ENCODE results near the gene ARHGAP32.

Gene ARHGAP32

DNA sequence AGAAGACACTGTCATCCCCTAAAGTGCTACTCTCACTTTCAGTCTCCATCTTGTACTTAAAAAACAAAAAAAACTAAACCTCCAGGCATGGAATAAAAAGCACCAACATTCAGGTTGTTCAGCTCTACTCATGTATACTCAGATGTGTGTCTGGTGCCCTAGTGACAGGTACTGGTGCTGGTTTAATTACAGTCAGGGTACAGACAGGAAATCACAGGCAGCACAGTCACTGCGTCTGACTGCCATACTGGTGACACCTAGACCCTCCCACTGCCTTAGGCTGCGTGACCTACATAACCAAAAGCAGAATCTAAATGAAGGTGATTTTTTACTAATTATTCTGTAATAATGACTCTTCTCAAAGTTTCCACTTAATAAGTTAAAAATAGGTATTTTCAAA lies at the start of gene ARHGAP32:
ARHGAP32 (minus strand) TSS at position 176 of the 400 bp plus-strand sequence; CDS start at position 49, 127 bp downstream.
- DNase-seq: no peak

DNA sequence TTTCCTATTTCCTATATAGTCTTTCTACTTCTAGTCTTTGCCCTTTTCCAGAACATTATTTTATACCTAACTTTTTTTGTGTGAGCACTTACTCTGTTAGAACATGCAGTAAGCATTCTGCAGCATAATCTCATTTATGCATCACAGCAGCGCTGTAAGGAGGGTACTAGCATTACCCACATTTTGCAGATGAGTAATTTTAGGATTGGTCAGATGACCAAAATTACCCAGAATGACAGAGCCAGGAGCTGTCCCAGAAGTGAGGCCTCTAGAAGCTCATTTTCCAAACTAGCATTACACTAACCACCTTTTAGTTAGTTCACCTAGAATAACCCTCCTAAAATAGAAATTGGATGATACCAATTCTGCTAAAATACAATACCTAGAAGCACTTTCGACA lies 47.1 kb upstream of the ARHGAP32 start:
- no peak for DNase-seq

DNA sequence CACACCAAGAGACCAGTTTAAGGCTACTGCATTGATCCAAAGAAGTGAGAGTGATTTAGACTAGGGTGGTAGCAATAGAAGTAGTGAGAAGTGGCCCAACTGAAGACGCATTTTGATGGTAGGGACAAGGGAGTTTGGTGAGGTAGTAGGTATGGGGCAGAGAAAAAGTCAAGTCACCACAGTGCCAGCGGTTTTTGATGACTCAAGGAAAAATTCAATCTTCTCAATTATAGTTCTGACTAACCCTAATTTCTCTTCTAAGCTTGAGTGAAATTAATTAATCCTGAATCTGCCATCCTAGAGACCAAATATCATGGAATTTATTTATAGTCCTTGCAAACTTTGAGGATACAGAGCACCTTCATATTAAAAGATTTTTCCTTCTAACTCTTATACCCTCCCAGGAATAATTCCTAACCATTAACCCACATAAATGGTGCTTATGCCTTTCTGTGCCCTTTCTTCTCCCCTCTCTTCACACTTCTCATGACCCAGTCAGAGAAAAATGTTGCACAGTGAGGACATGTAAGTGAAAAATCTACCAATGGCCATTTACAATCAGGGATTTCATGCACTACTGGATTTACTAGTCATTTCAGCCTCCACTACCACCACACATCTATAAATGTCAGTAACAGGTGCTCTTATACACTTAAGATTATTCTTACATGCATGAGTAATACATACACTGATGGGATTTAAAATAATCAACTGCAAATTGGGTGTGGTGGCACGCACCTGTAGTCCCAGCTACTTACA lies 45.9 kb upstream of the ARHGAP32 start:
- DNase-seq: no peak

DNA sequence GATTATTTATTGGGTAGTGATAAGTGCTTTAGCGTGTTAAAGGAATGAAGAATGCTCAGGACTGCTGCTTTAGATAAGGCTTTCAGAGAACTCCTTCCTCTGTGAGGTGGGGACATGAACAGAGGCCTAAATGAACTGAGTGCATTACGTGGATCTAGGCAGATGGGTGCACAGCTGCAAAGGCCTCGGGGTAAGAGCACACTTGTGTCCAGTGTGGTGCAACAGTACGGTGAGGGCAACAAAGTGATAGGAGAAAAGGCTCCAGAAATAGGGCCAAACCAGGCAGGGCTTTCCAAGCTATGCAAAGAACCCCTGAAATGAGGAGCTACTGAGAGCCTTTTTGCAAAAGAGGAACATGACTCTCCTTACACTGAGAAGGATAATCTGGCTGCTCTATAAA lies 45.3 kb upstream of the ARHGAP32 start:
- DNase-seq: no peak

DNA sequence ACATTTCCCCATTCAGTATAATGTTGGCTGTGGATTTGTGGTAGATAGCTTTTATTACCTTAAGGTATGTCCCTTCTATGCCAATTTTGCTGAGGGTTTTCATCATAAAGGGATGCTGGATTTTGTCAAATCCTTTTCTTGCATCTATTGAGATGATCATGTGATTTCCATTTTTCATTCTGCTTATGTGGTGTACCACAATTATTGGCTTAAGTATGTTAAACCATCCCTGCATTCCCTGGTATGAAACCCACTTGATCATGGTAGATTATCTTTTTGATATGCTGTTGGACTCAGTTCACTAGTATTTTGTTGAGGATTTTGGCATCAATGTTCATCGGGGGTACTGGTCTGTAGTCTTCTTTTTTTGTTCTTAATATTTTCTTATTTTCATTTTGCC lies 44.7 kb upstream of the ARHGAP32 start:
- no peak for DNase-seq

DNA sequence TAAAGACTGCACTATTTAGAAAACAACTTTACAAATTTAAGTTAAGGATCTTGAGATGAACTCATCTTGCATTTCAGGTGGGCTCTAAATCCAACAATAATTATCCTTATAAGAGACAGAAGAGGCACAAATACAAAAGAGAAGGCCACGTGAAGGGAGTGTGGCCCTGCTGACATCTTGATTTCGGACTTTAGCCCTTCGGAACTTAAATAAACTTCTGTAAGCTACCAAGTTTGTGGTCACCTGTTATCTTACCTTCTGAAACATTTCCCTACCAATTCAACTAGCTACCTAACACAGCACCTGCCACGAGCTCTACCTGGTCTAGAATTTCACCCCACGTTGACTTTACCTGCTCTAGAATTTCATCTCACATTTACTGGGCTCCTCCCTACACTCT lies 42.9 kb upstream of the ARHGAP32 start:
- no peak for DNase-seq

DNA sequence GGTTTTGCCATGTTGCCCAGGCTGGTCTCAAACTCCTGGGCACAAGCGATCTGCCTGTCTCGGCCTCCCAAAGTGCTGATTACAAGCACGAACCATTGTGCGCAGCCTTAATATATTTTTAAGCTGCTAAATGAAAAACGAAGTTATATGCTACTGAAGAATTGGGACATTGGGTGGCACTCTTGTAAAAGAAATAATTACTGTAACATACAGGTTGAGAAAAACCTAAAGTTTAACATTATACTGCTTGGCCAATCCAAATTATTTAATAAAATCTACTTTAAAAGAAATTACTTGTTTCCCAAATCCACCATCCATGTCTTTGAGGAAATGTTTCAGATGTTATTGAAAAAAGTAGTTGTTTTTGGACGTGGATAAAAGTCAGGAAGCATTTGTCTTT lies 37.9 kb upstream of the ARHGAP32 start:
- no peak for DNase-seq

DNA sequence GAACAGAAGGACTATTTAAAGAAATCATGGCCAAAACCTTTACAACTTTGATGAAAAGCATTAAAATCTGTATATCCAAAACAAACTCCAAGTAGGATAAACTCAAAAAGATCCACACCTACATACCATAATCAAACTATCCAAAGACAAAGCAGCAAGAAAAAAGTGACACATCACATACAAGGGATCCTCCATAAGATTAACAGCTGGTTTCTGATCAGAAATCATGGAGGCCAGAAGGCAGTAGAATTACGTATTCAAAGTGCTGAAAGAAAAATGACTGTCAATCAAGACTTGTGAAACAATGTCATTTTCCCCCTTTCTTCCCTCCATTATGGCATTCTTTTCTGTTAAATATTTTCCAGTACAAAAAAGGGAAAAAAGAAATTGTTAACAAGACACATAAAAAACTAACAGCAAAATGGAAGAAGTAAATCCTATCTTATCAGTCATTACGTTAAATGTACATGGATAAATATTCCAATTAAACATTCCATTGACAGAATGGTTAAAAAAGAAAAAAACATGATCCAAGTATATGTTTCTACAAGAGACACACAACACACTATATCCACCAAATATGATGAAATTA lies 34.2 kb upstream of the ARHGAP32 start:
- no peak for DNase-seq

DNA sequence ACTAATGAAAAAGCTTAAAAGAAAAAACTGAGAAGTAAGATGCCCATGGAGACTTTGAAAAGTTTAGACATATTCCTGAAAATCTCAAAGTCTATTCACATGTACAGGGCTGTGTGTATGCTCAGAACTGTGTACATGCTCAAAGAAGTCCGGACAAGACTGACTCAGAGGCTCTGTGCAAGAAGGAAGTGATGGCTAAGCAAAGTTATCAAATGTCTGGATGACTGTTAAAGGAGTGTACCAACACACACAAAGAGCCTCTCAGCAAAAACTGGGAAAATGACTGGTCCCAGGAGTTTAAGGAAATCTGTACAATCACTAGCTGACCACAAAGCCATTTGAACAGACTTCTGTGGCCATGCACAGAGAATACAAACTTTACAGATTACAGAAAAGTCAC lies 33.1 kb upstream of the ARHGAP32 start:
- DNase-seq: no peak

DNA sequence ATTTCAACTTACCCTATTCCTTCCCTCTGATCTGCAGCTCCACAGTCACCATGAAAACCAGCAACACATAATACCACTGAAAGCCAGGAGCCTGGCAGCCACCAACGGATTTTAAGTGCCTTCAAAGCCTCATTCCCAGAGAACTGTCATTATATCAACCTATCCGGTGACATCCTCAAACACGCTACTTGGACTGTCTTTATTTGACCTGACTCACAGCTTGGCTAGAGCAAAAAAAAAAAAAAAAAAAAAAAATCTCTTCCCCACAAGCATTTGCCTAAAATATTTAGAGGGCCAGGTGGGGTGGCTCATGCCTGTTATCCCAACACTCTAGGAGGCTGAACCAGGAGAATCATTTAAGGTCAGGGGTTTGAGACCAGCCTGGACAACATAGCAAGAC lies 32.4 kb upstream of the ARHGAP32 start:
- DNase-seq: no peak

DNA sequence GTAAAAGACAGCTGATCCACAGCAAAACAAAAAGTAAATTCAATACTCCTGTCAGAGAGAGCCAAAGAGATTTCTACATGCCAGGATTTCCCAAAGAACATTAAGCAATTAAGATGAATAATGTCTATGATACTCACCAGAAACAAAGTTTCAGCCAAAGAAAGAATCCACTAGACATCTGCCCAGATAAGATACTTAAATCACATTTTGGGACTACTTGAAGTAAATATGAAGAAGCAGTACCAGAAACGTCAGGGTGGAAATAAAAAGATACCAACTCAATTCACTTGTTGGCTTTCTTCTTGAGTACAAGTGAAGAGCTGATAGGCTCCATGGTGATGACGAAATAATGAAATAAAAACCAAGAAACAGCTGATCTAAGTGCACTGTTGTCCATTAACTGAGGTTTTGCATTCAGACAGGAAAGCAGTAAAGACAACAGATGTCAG lies 31.6 kb upstream of the ARHGAP32 start:
- no peak for DNase-seq

DNA sequence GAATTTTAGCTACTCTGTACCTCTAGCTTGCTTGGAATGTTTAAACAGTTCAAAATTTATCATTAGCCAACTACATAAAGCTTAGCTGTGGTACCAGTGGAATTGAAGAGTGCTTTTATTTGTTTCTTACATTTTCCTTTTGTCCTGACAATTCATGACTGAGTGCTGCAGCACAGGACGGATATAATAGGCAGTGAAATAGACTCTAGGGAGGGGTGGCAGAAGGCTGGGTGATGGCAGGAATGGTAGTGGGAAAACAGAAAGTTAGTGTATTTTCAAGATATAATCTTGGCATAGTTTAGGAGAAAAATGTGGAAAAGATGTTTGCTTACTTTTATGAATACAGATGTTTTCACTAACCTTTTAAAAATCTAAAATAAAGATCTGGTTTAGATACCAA lies 31.1 kb upstream of the ARHGAP32 start:
- no peak for DNase-seq

DNA sequence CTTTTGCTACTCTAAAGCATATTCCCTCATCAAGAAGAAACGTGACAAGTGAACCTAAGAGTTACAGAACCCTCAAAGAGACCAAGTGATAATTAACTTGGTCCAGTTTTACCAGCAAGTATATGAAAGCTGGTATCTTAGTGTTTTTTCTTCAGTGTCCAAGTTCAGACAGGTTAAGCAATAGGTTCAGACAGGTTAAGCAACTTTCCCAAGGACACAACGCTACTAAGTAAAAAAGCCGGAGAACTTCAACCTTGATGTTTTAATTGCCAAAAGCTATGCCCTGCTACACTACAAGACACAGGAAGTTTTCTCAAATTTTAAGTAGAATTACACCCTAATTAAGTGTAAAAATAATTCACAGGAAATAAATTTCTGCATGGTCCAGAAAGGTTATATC lies 30.0 kb upstream of the ARHGAP32 start:
- no peak for DNase-seq

DNA sequence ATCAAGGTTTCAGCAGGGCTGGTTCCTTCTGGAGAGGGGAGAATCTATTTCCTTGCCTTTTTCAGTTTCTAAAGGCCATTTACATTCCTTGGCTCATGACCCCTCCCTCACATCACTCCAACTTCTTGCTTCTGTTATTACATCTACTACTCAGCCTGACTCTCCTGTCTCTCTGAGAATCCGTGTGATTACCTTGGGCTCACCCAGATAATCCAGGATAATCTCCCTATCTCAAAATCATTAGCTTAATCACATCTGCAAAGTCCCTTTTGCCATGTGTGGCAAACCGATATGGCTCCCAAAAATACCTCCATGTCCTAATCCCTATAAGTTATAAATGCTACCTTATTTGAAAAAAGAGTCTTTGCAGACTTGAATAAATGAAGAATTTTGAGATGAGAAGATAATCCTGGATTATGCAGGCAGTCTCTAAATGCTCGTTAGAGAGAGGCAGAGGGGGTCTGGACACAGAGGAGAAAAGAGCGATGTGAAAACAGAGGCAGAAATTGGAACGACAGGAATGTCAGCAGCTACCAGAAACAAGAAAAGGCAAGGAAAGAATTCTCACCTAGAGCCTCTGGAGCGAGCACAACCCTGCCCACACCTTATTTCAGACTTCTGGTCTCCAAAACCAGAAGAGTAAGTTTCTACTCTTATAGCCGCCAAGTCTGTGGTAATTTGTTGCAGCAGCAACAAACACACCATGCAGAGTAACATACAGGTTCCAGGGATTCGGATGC lies 23.6 kb upstream of the ARHGAP32 start:
- no peak for DNase-seq

DNA sequence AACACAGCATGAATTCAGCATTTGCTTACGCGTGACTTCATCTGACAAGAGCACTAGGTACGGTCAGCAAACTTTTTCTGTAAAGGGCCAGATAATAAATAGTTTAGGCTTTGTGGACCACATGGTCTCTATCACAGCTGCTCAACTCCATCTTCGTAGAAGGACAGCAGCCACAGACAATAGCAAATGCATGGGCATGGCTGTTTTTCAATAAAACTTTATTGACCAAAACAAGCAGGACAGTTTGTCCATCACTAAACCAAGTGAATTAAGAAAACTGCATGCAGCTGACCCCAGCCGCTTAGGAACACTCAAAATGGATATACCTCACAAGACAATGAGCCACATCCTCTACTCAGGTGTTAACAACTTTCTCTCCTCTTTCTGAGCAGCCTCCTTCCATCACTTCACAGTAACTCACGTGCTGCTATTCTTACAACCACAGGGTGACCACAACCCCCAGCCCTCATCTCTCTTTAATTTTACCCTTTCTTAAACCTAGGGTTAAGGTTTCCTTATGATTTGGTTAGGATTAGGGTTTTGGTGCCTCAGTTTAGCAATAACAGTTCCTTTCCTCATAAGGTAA lies 22.7 kb upstream of the ARHGAP32 start:
- no peak for DNase-seq

DNA sequence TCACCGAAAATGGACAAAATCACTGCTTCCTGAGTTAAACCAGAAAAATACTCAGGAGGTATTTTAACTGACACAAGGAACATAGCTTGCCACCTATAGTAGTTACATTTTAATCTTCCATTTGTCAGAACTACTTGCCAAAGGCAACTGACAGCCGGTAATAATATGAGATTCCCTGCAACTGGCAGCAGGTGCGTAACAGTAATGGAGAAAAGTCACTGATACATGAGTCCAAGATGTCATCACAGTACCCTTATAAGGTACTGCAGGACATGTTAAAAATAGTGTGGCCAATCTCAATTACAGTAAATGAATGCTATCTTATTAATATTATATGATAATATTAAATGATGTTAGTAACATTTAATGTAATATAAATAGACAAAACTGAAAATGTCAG lies 21.1 kb upstream of the ARHGAP32 start:
- no peak for DNase-seq

DNA sequence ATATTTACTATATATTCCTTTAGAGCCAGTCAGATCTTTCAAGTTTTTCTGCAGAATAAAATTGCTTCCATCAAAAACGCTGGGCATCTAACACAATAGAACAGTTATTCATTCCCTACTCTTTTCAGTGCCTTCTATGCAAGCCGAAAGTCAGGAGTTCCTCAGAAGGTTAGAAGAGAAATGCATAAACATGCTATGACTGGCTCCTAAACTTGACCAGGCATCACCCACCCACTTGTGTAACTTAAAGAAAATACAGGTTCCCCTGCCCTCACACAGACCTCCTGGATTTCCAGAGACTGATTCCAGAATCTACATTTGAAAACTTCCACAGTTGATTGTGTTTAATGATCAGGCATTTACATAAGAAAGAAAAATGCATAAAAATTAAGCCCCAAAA lies 19.3 kb upstream of the ARHGAP32 start:
- no peak for DNase-seq

DNA sequence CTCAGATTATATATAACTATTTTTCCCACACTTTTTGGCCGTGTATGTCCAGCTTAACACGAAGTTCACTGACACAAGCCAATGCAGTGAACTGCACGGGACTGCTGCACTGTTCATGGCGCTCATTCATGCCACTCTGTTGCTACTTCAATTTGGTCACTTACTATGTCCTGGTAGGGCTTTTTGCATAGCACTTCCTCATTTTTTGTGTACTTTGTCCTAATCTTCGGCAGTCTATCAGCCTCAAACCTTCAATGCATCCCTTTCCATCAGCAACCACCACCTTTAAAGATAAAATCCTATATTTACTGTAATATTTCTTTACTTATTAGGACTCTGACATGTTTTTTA lies 18.7 kb upstream of the ARHGAP32 start:
- DNase-seq: no peak

DNA sequence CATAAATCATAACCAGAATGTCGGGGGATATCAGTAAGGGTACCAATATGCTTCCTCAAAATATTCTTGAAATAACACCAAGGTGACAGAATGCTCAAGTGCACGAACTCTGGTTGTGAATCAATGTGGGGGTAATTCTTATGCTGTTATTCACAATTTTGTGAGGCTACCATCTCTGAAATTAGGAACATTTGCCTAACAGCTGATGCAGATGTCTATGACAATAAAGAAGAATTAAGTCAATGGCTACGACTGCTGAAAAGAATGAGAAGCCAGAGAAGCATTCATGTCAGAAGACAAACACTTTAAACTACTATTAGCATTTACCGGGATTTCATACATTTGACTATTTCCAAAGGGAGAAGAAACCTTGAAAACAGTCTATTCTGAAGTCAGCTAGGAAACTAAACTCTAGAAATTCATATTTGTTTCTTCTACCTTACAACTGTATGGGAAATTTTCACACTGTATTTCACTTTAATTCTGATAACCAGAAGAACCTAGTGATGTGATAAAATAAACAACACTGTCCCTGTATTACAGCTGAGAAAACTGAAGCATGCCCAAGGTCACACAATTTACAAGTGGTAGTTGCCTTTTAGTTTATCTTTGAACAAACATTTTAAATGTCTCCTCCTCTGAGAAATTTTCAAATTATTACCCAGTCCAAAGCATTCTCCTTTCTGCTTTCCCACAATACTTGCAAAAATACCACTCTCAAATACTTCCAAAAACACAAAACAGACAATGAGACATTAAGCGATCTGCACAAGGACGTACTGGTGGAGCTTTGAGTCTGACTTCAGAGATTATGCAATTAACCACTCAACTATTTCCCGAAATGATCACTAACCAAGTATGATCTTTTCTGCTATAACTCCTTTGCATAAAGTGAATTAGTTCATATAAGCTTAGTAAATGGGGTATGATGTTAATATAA lies 18.0 kb upstream of the ARHGAP32 start:
- no peak for DNase-seq

DNA sequence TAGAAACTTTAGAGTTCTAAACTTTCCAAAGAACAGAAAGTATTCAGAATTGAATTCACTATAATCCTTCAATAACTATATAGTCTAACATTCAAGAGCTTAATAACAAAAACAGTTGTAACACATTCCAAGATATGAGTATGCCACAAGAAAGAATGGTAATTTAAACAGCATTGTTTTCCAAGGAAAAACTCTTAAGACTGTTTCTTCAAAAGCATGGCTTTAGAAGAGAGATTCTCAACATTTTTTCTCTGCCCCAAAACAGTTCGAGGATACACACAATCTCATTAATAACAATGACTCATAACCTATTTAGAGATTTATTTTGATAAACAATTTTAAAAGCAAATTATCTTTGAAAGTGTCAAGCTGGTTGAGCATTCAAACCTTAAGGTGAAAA lies 16.7 kb upstream of the ARHGAP32 start:
- no peak for DNase-seq

DNA sequence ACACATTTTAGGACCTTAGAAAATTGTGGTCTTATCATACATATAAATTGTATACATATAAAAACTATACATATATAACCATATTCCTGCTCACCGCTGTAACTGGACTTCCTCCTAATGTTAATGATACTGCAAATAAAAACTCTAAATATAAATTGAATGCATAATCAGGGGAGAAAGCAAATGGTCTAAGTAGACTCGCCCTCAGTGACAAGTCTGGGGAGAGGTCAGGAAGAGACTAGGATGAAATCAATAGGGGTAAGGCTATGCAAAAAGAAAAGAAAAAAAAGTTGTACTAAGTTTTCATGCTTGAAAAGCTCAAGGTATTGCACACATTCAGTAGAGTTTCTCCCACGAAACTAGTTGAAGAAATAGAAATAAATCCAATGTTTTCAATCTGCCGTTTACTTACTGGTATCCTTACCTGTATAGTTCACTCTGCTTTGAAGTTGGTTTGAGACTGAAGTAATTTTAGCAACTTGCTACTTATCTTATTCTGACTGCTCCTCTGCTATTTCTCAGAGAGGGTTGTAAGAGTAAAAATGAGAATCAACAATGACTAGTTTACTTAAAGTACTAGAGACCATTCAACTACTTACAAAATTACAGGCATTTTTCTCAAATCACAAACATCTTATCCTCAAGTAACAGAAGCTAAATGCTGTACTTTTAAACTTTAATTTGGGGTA lies 12.2 kb upstream of the ARHGAP32 start:
- DNase-seq: no peak

DNA sequence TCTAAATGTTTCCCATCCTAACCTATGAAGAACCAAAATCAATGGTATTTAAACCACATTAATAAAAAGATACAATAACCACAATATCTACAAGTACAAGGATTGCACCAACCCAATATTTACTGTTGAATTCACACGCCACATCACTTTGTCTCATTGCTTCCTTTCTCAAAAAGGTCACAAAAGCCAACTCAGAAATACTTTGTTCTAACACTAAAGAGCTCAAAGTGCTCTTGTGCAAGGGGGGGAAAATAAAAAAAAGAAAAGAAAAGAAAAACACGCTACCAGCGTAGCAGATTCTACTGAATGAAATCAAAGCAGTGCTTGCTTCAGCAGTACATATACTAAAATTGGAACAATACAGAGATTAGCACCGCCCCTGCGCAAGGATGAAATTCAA lies 10.5 kb upstream of the ARHGAP32 start:
- no peak for DNase-seq
